Keratinocyte (primary cell): ENCODE results near the gene NDUFAF2. TPM values are rescaled to one million over a fixed set of nuclear protein-coding genes. Genes with fewer than 3 reads are reported as not detected.

Experiments used
- DNase-seq: peaks from one replicate; pipeline ENCODE4 v3.0.0-alpha.2; 2011; ENCODE audit warnings: low read depth, missing footprints, low spot score
- FAIRE-seq: peaks from 2 replicates; lab custom pipeline; 2011; peaks lifted over from hg19 to GRCh38; lab: Jason Lieb, UNC
- H2AFZ ChIP-seq: 2 replicates; pipeline ENCODE4 v1.6.0; 2012; ENCODE audit warnings: low read length, control low read depth, inconsistent platforms; ENCODE audit not compliant: control insufficient read depth
- H3K27ac ChIP-seq: 2 replicates; pipeline ENCODE4 v1.5.1; 2011; ENCODE audit warnings: low read length; ENCODE audit not compliant: control insufficient read depth, insufficient read depth
- H3K27me3 ChIP-seq: 3 replicates; pipeline ENCODE4 v1.6.0; 2011; ENCODE audit warnings: low read length; ENCODE audit not compliant: control insufficient read depth, insufficient read depth; ENCODE audit errors: extremely low read depth
- H3K36me3 ChIP-seq, 2 experiments: 2 replicates in 1 of 2; 3 replicates in 1 of 2; pipeline ENCODE4 v1.5.1; 2011; ENCODE audit warnings: low read length in 2 of 2, mild to moderate bottlenecking in 1 of 2; ENCODE audit not compliant: control insufficient read depth in 2 of 2, insufficient read depth in 2 of 2; ENCODE audit errors: extremely low read depth in 1 of 2
- H3K4me1 ChIP-seq: 3 replicates; pipeline ENCODE4 v1.5.1; 2011; ENCODE audit warnings: low read length; ENCODE audit not compliant: control insufficient read depth, insufficient read depth; ENCODE audit errors: extremely low read depth
- H3K4me2 ChIP-seq: 3 replicates; pipeline ENCODE4 v1.6.0; 2011; ENCODE audit warnings: low read depth, low read length; ENCODE audit not compliant: control insufficient read depth, insufficient read depth; ENCODE audit errors: extremely low read depth
- H3K4me3 ChIP-seq, 3 experiments: fragments of 200-600 bp in 1 of 3; sonication (generic) in 1 of 3; 2 replicates in 2 of 3; 3 replicates in 1 of 3; pipeline ENCODE4 v1.5.1; 2011 to 2016; ENCODE audit warnings: low read length in 3 of 3, mild to moderate bottlenecking in 3 of 3, control low read depth in 2 of 3, inconsistent platforms in 1 of 3, low read depth in 1 of 3, mixed read lengths in 1 of 3, mixed run types in 1 of 3, moderate library complexity in 1 of 3; ENCODE audit not compliant: control insufficient read depth in 2 of 3, insufficient read depth in 2 of 3; ENCODE audit errors: extremely low read depth in 1 of 3
- H3K79me2 ChIP-seq: 2 replicates; pipeline ENCODE4 v1.6.0; 2012; ENCODE audit warnings: low read length; ENCODE audit not compliant: control insufficient read depth, insufficient read depth
- H3K9ac ChIP-seq: 3 replicates; pipeline ENCODE4 v1.6.0; 2011; ENCODE audit warnings: low read length; ENCODE audit not compliant: control insufficient read depth, insufficient read depth; ENCODE audit errors: extremely low read depth
- H3K9me1 ChIP-seq: 3 replicates; pipeline ENCODE4 v1.6.0; 2011; ENCODE audit warnings: low read length; ENCODE audit not compliant: control insufficient read depth, insufficient read depth; ENCODE audit errors: extremely low read depth
- H3K9me3 ChIP-seq: 2 replicates; pipeline ENCODE4 v1.5.1; 2012; ENCODE audit warnings: low read depth, low read length; ENCODE audit not compliant: control insufficient read depth
- H4K20me1 ChIP-seq: 3 replicates; pipeline ENCODE4 v1.6.0; 2011; ENCODE audit warnings: low read length; ENCODE audit not compliant: control insufficient read depth, insufficient read depth; ENCODE audit errors: extremely low read depth
- EZH2 ChIP-seq: IDR thresholded peaks from one replicate; pipeline ENCODE4 v1.6.1; 2012; ENCODE audit warnings: inconsistent platforms, mild to moderate bottlenecking, low read length, moderate library complexity
- dilution Hi-C: fragments of 300-500 bp; cut with MboI; formaldehyde crosslinking; loops from one replicate; pipeline ENCODE4 v1.7.0; 2020; ENCODE audit warnings: low sequenced_read_pairs; ENCODE audit not compliant: extremely low pct_ligation_motif_present
- polyA plus RNA-seq, 5 experiments: library from polyadenylated mRNA; depleted of rRNA in 3 of 5; stranded (reverse) in 3 of 5; stranded (forward) in 1 of 5; unstranded in 1 of 5; fragments of >200 nt; gene quantifications; 1 replicate in 1 of 5; 2 replicates in 3 of 5; 3 replicates in 1 of 5; pipeline versions ENCODE4 v1.2.1 to v1.2.3, GENCODE V29; 2011 to 2012; ENCODE audit warnings: missing spikeins in 2 of 5, low read depth in 1 of 5, low replicate concordance in 1 of 5
- TF ChIP-seq, protein P1 (sequence below), 3 experiments: IDR thresholded peaks in 1 of 3; conservative IDR thresholded peaks in 1 of 3; optimal IDR thresholded peaks in 1 of 3; 2 replicates in 2 of 3; 3 replicates in 1 of 3; pipeline versions ENCODE3 to v1.5.1; 2011; ENCODE audit warnings: low read length in 3 of 3, mild to moderate bottlenecking in 3 of 3, moderate library complexity in 2 of 3, control low read depth in 1 of 3, inconsistent platforms in 1 of 3; ENCODE audit not compliant: insufficient read depth in 2 of 3; ENCODE audit errors: extremely low read depth in 1 of 3

NDUFAF2 gene
- polyA plus RNA-seq, 1 donor (not counting 4 experiments of a cell fraction or from before 2014, with no cell fraction given) = 62.3 TPM

DNA sequence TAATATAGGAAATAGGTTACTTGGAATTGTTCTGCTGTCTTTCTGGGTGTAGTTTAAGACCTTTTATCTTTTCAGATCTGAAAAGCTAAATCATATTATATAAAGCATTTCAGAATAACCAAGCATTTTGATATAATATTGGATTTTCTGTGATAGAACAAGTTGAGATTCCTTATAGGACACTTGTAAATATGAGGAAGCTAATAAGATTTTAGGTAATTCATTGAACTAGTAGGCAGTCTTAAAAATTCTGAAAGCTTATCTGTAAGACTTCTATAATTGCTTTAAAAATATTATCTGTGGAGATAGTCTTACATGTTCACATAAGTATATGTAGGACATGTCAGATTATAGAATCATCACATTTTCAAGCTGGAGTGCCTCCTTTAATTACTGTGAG is 114.5 kb downstream of the NDUFAF2 start:
- DNase-seq (no peak), FAIRE-seq (no peak)
- Histone ChIP-seq H3K4me1 (no peaks in the 10 kb centered on the region), H3K27ac (no peak overlapping the region), H3K27me3 (no peaks in the 10 kb centered on the region), H3K36me3 (no peaks in the 10 kb centered on the region), H3K9ac (no peak overlapping the region), H3K4me2 (no peak overlapping the region), H3K9me3 (no peaks in the 10 kb centered on the region), H2AFZ (no peak overlapping the region), H3K9me1 (no peaks in the 10 kb centered on the region), H3K79me2 (no peaks in the 10 kb centered on the region), H4K20me1 (no peaks in the 10 kb centered on the region), H3K4me3 (no peak overlapping the region)
- dilution Hi-C loops = no loop called here
- TF ChIP-seq EZH2 = no peak
- TF ChIP-seq, protein P1, sequence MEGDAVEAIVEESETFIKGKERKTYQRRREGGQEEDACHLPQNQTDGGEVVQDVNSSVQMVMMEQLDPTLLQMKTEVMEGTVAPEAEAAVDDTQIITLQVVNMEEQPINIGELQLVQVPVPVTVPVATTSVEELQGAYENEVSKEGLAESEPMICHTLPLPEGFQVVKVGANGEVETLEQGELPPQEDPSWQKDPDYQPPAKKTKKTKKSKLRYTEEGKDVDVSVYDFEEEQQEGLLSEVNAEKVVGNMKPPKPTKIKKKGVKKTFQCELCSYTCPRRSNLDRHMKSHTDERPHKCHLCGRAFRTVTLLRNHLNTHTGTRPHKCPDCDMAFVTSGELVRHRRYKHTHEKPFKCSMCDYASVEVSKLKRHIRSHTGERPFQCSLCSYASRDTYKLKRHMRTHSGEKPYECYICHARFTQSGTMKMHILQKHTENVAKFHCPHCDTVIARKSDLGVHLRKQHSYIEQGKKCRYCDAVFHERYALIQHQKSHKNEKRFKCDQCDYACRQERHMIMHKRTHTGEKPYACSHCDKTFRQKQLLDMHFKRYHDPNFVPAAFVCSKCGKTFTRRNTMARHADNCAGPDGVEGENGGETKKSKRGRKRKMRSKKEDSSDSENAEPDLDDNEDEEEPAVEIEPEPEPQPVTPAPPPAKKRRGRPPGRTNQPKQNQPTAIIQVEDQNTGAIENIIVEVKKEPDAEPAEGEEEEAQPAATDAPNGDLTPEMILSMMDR (optimal IDR thresholded peaks at IDR 0.05 in 1 of 3, IDR thresholded peaks at IDR 0.05 in 1 of 3, conservative IDR thresholded peaks at IDR 0.05 in 1 of 3; ENCODE audit: extremely low read depth in 1 of 3, insufficient read depth in 2 of 3, low read length in 3 of 3) = no peak

DNA sequence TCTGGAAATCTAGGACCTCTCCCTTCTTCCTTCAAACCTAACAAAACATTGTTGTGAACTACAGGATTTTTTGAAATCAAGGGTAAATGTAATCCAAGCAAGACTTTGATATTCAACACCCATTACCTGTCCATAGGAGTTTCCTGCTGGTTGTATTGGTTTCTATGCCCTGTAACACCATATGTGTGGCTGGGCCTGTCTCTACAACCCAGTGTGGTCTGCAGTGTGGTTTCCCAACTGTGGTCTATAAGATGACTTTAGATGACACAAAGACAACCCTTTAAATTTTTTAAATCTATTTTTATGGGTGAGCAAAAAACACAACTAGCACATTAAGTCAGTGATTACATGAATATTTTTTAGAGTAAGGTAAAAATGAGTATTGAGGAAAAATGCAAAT is 124.1 kb downstream of the NDUFAF2 start:
- Histone ChIP-seq H2AFZ (no peak overlapping the region), H3K4me2 (no peak overlapping the region), H3K9ac (no peak overlapping the region), H3K36me3 (peaks cover 0 to 3% of the 10 kb centered on the region in 2 experiments), H3K4me1 (no peaks in the 10 kb centered on the region), H4K20me1 (no peaks in the 10 kb centered on the region), H3K27me3 (no peaks in the 10 kb centered on the region), H3K27ac (no peak overlapping the region), H3K9me1 (no peaks in the 10 kb centered on the region), H3K4me3 (no peak overlapping the region), H3K9me3 (no peaks in the 10 kb centered on the region), H3K79me2 (no peaks in the 10 kb centered on the region)
- dilution Hi-C loops = no loop called here
- FAIRE-seq = no peak
- TF ChIP-seq, protein P1 (optimal IDR thresholded peaks at IDR 0.05 in 1 of 3, IDR thresholded peaks at IDR 0.05 in 1 of 3, conservative IDR thresholded peaks at IDR 0.05 in 1 of 3; ENCODE audit: extremely low read depth in 1 of 3, insufficient read depth in 2 of 3, low read length in 3 of 3) = no peak
- TF ChIP-seq EZH2 = no peak
- no peak for DNase-seq
